Measurements from ENCODE around the gene ZNF664. TPM values are rescaled to one million over a fixed set of nuclear protein-coding genes. Genes with fewer than 3 reads are reported as not detected.

ZNF664 gene
- total and polyA plus RNA-seq, 2 of the 8 experiments (the other 6 are each of a cell fraction or from before 2014, with no cell fraction given) = 22.8 to 51.4 TPM

DNA sequence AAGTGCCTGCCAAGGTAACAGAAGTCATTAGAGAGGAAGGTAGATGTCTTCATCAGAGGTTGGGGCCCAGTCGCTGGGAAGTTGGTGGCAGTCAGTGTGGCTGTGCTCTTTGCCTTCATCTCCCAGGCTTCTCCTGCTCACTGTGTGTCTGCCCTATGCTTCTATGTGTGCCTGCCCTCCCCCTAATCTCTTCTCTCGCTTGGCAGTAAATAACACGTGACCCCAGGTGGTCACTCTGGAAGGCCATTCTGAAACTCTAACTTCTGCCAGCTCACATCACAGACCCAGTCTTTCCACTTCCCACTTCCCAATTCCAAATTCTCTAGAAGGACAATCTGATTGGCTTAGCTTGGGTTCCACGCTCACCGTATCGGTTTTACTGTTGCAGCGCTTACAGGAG, 9.3 kb downstream of the ZNF664 start:
- no peaks in the 10 kb centered on the region; the same call in 1 of the 2 replicates for H3K79me1 ChIP-seq (ENCODE audit: low read depth, low read length)
- no peak for TF ChIP-seq POLR2A (IDR thresholded peaks at IDR 0.05; ENCODE audit: control extremely low read depth in 1 of 2, low read depth in 2 of 2, low read length in 2 of 2)
- H3K4me2 ChIP-seq (ENCODE audit: insufficient read depth in 1 of 2, low read depth in 2 of 2, low read length in 2 of 2) = no peak overlapping the region
- no peak overlapping the region for H4K91ac ChIP-seq (replicated peaks; ENCODE audit: insufficient read length, low read length)
- no peak overlapping the region for H3K9ac ChIP-seq (replicated peaks in 1 of 4; ENCODE audit: extremely low read depth in 1 of 4, low read depth in 3 of 4, low read length in 3 of 4)
- no peaks in the 10 kb centered on the region for H3K23me2 ChIP-seq (ENCODE audit: low read depth, low read length)
- no peaks in the 10 kb centered on the region for H3K79me2 ChIP-seq (ENCODE audit: control insufficient read depth in 1 of 2, insufficient read depth in 2 of 2, low read length in 2 of 2)
- no peak overlapping the region for H3K27ac ChIP-seq (ENCODE audit: low read depth, low read length)
- H4K8ac ChIP-seq (ENCODE audit: extremely low read depth, insufficient read depth, low read length) = no peak overlapping the region
- no peak overlapping the region for H3K56ac ChIP-seq (replicated peaks; ENCODE audit: insufficient read length, low read depth, low read length)
- no peaks in the 10 kb centered on the region for H3K4me1 ChIP-seq (replicated peaks in 1 of 4; ENCODE audit: control insufficient read depth in 3 of 4, insufficient read depth in 4 of 4, low read length in 3 of 4)
- no peaks in the 10 kb centered on the region for H3K27me3 ChIP-seq (replicated peaks in 1 of 4; ENCODE audit: control insufficient read depth in 3 of 4, extremely low read depth in 1 of 4, insufficient read depth in 3 of 4, low read length in 3 of 4)
- DNase-seq (ENCODE audit: low read depth in 1 of 2, low spot score in 2 of 2) = no peak
- no peak for FAIRE-seq
- peaks cover 9 to 15% of the 10 kb centered on the region in 2 experiments for H4K20me1 ChIP-seq (replicated peaks in 1 of 2; ENCODE audit: control insufficient read depth in 1 of 2, insufficient read depth in 2 of 2, low read length in 2 of 2)
- H3K4ac ChIP-seq (replicated peaks; ENCODE audit: insufficient read length, low read depth, low read length) = no peak overlapping the region
- no peak overlapping the region for H2BK15ac ChIP-seq (ENCODE audit: low read length)
- H3K4me3 ChIP-seq (ENCODE audit: extremely low read depth in 1 of 4, insufficient read depth in 2 of 4, low read depth in 3 of 4, low read length in 4 of 4) = no peak overlapping the region
- no peaks in the 10 kb centered on the region for H3K9me3 ChIP-seq (ENCODE audit: insufficient read depth in 2 of 2, low read depth in 1 of 2, low read length in 1 of 2)
- H2AK5ac ChIP-seq (ENCODE audit: low read depth, low read length) = no peak overlapping the region
- no peak overlapping the region for H2BK20ac ChIP-seq (ENCODE audit: low read length)
- WGBS, 2 experiments (ENCODE audit: extremely low coverage in 1 of 2, insufficient coverage in 1 of 2, insufficient read length in 1 of 2, insufficient replicate concordance in 2 of 2, low coverage in 1 of 2, low lambda C conversion rate in 2 of 2, missing lambda C conversion rate in 1 of 2) = 82% methylated on average over 7 of the region's 7 CpGs; no CpG with 5 or more reads in 1 of the 2 experiments
- H2BK120ac ChIP-seq (replicated peaks; ENCODE audit: low read depth, low read length) = no peak overlapping the region
- no peak overlapping the region for H3K18ac ChIP-seq (ENCODE audit: extremely low read depth, low read length)
- no peak overlapping the region for H2AFZ ChIP-seq (ENCODE audit: low read length)
- ChIA-PET POLR2A (ENCODE audit: partially characterized antibody) (no interaction called here), CTCF (ENCODE audit: partially characterized antibody) (interaction anchor here (1.0 to 1.9 kb wide), 5 partner anchors 10 to 119 kb away, joined by 3 to 14 read pairs (median 3); no protein-coding TSS in a partner anchor)
- H2BK5ac ChIP-seq (ENCODE audit: low read depth, low read length) = no peak overlapping the region
- H3K36me3 ChIP-seq (ENCODE audit: control insufficient read depth in 2 of 4, insufficient read depth in 4 of 4, low read length in 3 of 4) = peaks cover 0 to 5% (median 0%) of the 10 kb centered on the region in 4 experiments; a peak in 1 of 8 replicates
- H3K14ac ChIP-seq (ENCODE audit: insufficient read length) = no peak overlapping the region
- no peak overlapping the region for H4K5ac ChIP-seq (ENCODE audit: insufficient read length, low read depth, low read length)
- H2BK12ac ChIP-seq (ENCODE audit: low read depth, low read length) = no peak overlapping the region
- no peak overlapping the region for H3K23ac ChIP-seq (ENCODE audit: insufficient read length)
